Neutrophil (primary cell): ENCODE data around the gene PLEKHA6.

Experiments used
- H3K27ac ChIP-seq: fragments of 200-600 bp; sonication (generic); 2 replicates; pipeline ENCODE4 v1.5.1; 2016; ENCODE audit warnings: mild to moderate bottlenecking, moderate library complexity
- H3K27me3 ChIP-seq: fragments of 200-600 bp; sonication (generic); 2 replicates; pipeline ENCODE4 v1.6.0; 2016; ENCODE audit warnings: mild to moderate bottlenecking
- H3K36me3 ChIP-seq: fragments of 200-600 bp; sonication (generic); 2 replicates; pipeline ENCODE4 v1.5.1; 2017
- H3K4me1 ChIP-seq, 2 experiments: fragments of 200-600 bp in 1 of 2; sonication (generic) in 1 of 2; 1 replicate in 1 of 2; 2 replicates in 1 of 2; pipeline versions ENCODE4 v1.5.1 to v1.6.1; 2013 to 2016; ENCODE audit warnings: low read depth in 1 of 2, low read length in 1 of 2, mild to moderate bottlenecking in 1 of 2, moderate library complexity in 1 of 2; ENCODE audit not compliant: control insufficient read depth in 1 of 2, insufficient read depth in 1 of 2
- H3K4me3 ChIP-seq, 2 experiments: fragments of 200-600 bp in 1 of 2; sonication (generic) in 1 of 2; 1 replicate in 1 of 2; 2 replicates in 1 of 2; pipeline ENCODE4 v1.5.1; 2013 to 2016; ENCODE audit warnings: low read depth in 1 of 2, low read length in 1 of 2, mild to moderate bottlenecking in 1 of 2, moderate library complexity in 1 of 2
- H3K9me3 ChIP-seq: fragments of 200-600 bp; sonication (generic); 2 replicates; pipeline ENCODE4 v1.5.1; 2016
- CTCF ChIP-seq: fragments of 200-600 bp; sonication (generic); IDR thresholded peaks from 2 replicates; pipeline ENCODE4 v1.5.1; 2016; ENCODE audit warnings: antibody characterized with exemption

The PLEKHA6 gene

GRCh38 chr1:204259782-204260181 lies 99.9 kb downstream of the PLEKHA6 start:
- Histone ChIP-seq H3K27ac (no peak overlapping the region), H3K36me3 (no peaks in the 10 kb centered on the region), H3K9me3 (no peaks in the 10 kb centered on the region), H3K4me1 (no peaks in the 10 kb centered on the region), H3K4me3 (no peak overlapping the region), H3K27me3 (no peaks in the 10 kb centered on the region)
- no peak for TF ChIP-seq CTCF

GRCh38 chr1:204259196-204259595 lies 100.5 kb downstream of the PLEKHA6 start:
- no peaks in the 10 kb centered on the region for H3K36me3 ChIP-seq
- H3K4me1 ChIP-seq, result no peaks in the 10 kb centered on the region
- TF ChIP-seq CTCF, result no peak
- H3K27me3 ChIP-seq, result no peaks in the 10 kb centered on the region
- H3K9me3 ChIP-seq, result no peaks in the 10 kb centered on the region
- H3K27ac ChIP-seq, result no peak overlapping the region
- no peak overlapping the region for H3K4me3 ChIP-seq

- Histone ChIP-seq H3K4me3 (no peak overlapping the region), H3K27me3 (no peaks in the 10 kb centered on the region), H3K27ac (no peak overlapping the region), H3K9me3 (no peaks in the 10 kb centered on the region), H3K36me3 (no peaks in the 10 kb centered on the region), H3K4me1 (no peaks in the 10 kb centered on the region)
- TF ChIP-seq CTCF, result no peak
Observed at GRCh38 chr1:204258213-204259115, 101.3 kb downstream of the PLEKHA6 start.

GRCh38 chr1:204257446-204257845 lies 102.3 kb downstream of the PLEKHA6 start:
- Histone ChIP-seq H3K4me3 (no peak overlapping the region), H3K4me1 (no peaks in the 10 kb centered on the region), H3K27me3 (no peaks in the 10 kb centered on the region), H3K27ac (no peak overlapping the region), H3K9me3 (no peaks in the 10 kb centered on the region), H3K36me3 (no peaks in the 10 kb centered on the region)
- TF ChIP-seq CTCF, result no peak

- no peak for TF ChIP-seq CTCF
- Histone ChIP-seq H3K4me1 (no peaks in the 10 kb centered on the region), H3K27ac (no peak overlapping the region), H3K4me3 (no peak overlapping the region), H3K36me3 (no peaks in the 10 kb centered on the region), H3K27me3 (no peaks in the 10 kb centered on the region), H3K9me3 (no peaks in the 10 kb centered on the region)
Observed at GRCh38 chr1:204256531-204256930, 103.2 kb downstream of the PLEKHA6 start.
